GM10847 (cell line): ENCODE measurements around the gene C1orf53.

ENCODE experiments used
- POLR2A ChIP-seq: IDR thresholded peaks from 2 replicates; pipeline ENCODE4 v1.6.1; 2011; ENCODE audit not compliant: insufficient read length; ENCODE audit errors: extremely low read depth

C1orf53 gene

DNA sequence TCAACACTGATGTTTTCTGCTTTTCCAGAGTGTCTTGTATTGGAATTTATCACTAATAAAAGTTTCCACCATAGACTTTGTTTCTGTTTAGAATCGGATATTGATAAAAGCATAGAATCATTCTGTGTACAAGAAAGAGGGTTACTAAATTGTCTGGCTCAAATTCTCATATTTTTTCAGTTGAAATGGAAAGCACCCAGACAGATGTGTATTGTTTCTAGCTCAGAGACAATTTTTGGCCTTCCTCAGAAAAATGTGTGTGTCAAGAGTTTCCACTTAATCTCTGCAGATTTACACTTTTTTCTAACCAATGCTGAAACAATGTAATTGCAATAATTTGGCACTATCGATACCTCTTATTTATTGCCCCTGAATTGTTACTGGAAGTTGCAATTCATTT, 35.0 kb downstream of the C1orf53 start:
- no peak for TF ChIP-seq POLR2A

DNA sequence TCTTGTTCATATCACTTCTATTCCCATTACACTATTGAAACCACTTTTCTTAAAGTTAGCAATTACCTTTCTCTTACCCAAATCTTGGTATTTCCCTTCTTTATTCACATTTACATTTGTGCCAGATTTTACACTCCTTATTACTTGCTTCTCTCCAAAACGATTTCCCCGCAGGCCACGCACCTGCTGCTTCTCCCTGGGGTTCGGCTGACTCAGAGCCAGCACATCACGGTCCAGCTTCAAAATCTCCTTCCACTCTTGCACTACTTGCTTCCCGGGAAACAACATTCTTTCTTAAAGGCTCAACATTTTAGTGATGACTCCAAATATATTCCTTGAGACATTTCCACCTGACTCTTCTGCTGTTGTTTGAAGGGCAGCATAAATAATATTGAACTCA, 35.5 kb downstream of the C1orf53 start:
- no peak for TF ChIP-seq POLR2A

DNA sequence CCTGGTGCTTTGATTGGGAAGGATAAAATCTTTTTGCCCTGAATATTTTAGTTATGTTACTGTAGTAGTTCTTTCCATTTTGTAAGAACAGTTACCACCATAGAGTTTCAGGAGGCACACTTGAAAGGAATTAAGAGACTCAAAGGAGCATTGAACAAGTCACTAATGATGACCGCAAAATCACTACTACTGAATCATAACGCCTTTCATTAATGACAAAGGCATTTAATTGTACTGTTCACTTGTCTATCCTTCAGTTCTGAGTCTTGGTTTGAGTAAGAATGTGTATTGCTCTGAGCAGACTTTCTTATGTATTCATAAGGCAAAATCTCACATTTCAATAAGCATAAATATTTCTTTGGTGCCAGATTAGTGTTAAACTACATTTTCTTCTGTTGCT, 39.6 kb downstream of the C1orf53 start:
- TF ChIP-seq POLR2A: no peak

GRCh38 chr1:197944485-197944884, 42.1 kb downstream of the C1orf53 start:
- TF ChIP-seq POLR2A: no peak

- TF ChIP-seq POLR2A: no peak
These were observed 46.8 kb downstream of the C1orf53 start for GRCh38 chr1:197948926-197949899.

- no peak for TF ChIP-seq POLR2A
These were observed 48.7 kb downstream of the C1orf53 start for GRCh38 chr1:197951089-197951488.

- TF ChIP-seq POLR2A: no peak
These were observed 49.3 kb downstream of the C1orf53 start for GRCh38 chr1:197951617-197952175.

- no peak for TF ChIP-seq POLR2A
These were observed 52.4 kb downstream of the C1orf53 start for GRCh38 chr1:197954718-197955418.

GRCh38 chr1:197955486-197956394, 53.3 kb downstream of the C1orf53 start:
- no peak for TF ChIP-seq POLR2A
